ENCODE results near the gene PDIA5.

GRCh38 chr3:123082370-123083065 lies 15.7 kb downstream of the PDIA5 start:
- no peak for TF ChIP-seq CTCF (IDR thresholded peaks at IDR 0.05)
- no peak for TF ChIP-seq EZH2 (IDR thresholded peaks at IDR 0.05; ENCODE audit: borderline replicate concordance, insufficient read depth, low read depth, low read length, poor library complexity, severe bottlenecking)
